HK-2 (cell line): ENCODE results near the gene C1QL1.

Experiments used
- DNase-seq: peaks from one replicate; pipeline ENCODE4 v3.0.0-alpha.2; 2018; ENCODE audit not compliant: unreplicated experiment

Gene C1QL1

GRCh38 chr17:44914698-44915271 lies 53.3 kb downstream of the C1QL1 start:
- DNase-seq: no peak

GRCh38 chr17:44914148-44914547 lies 54.0 kb downstream of the C1QL1 start:
- DNase-seq: no peak

DNA sequence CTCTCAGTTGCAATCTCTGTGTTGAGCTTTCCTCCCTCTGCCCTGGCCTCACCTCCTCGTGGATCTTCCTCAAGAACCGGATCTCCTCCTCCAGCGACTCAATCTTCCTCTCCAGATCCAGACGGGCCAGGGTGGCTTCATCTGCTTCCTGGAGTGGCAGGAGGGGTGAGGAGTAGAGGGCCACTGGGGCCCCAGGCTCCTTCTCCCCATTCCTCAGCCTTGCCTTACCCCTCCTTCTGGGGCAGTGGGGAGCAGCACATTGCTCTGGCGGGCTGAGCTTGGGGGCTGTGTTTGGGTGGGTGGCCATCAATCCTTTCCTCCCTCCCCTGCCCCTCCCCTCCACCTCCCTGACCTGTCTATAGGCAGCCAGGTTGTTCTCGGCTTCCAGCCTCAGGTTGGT lies 54.4 kb downstream of the C1QL1 start:
- no peak for DNase-seq

GRCh38 chr17:44912763-44913544 lies 55.1 kb downstream of the C1QL1 start:
- no peak for DNase-seq

DNA sequence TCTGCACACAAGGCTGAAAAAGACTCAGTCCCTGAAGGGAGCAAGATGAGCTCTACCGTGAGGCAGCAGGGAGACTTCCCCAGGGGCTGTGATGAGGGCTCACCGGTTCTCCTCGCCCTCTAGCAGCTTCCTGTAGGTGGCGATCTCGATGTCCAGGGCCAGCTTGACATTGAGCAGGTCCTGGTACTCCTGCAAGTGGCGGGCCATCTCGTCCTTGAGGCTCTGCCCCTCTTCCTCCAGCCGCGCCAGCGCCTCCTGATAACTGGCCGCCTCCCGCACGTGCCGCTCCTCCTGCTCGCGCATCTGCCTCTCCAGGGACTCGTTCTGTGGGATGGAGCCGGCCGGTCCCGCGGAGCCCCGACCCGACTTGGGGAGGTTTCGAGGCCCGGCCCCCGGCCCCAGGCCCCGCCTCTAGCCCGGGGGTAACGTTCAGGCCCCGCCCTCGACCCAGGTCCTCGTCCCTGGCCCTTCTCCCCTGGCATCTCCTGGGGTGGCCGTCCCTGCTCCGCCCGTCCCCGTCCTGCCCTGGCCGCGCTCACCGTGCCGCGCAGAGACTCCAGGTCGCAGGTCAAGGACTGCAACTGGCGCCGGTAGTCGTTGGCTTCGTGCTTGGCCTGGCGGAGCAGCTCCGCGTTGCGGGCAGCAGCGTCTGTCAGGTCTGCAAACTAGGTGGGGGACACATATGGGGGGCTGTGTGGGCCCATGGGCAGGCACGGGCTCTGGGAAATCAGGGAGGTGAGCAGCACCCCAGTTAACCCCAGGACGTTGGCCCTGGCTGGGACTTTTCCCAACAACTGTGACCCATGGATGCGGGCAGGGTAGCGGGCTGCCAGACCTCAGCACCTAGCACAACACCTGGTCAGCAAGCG lies 56.7 kb downstream of the C1QL1 start:
- no peak for DNase-seq

GRCh38 chr17:44910231-44911106 lies 57.6 kb downstream of the C1QL1 start:
- DNase-seq: no peak
